AG09309 (cell line): Measurements from ENCODE around the gene ZNF382.

ENCODE experiments used
- DNase-seq: peaks from one replicate; pipeline ENCODE4 v3.0.0-alpha.2; 2010; ENCODE audit warnings: low read depth
- H3K4me3 ChIP-seq: 2 replicates; pipeline ENCODE4 v1.5.1; 2011; ENCODE audit warnings: mild to moderate bottlenecking, low read depth, low read length, moderate library complexity; ENCODE audit not compliant: control insufficient read depth
- CTCF ChIP-seq: IDR thresholded peaks from 2 replicates; pipeline ENCODE4 v1.5.1; 2011; ENCODE audit warnings: mild to moderate bottlenecking, low read depth, low read length, inconsistent platforms; ENCODE audit not compliant: insufficient read depth, control insufficient read depth; ENCODE audit errors: missing control alignments

ZNF382 gene

GRCh38 chr19:36674201-36674600, 69.1 kb downstream of the ZNF382 start:
- no peak for TF ChIP-seq CTCF
- H3K4me3 ChIP-seq, result no peak overlapping the region
- no peak for DNase-seq

GRCh38 chr19:36679455-36679854, 74.3 kb downstream of the ZNF382 start:
- no peak overlapping the region for H3K4me3 ChIP-seq
- no peak for DNase-seq
- no peak for TF ChIP-seq CTCF
